ENCODE measurements around the gene INPP4A.

Gene INPP4A

GRCh38 chr2:98576666-98577312 is 132.1 kb downstream of the INPP4A start:
- Mint-ChIP-seq H3K27ac (peak overlapping the region; percentile 48), H3K36me3 (ENCODE audit: low read depth) (peaks cover 13% of the 10 kb centered on the region), H3K4me1 (no peaks in the 10 kb centered on the region), H3K27me3 (ENCODE audit: low read depth, poor library complexity) (peaks cover 7% of the 10 kb centered on the region), H3K4me3 (no peak overlapping the region), H3K9me3 (no peaks in the 10 kb centered on the region)
- no peak for DNase-seq
- TF ChIP-seq CTCF (IDR thresholded peaks at IDR 0.05): no peak

- H3K4me3 Mint-ChIP-seq: no peak overlapping the region
- DNase-seq: no peak
- no peak overlapping the region for H3K27ac Mint-ChIP-seq
- H3K36me3 Mint-ChIP-seq (ENCODE audit: low read depth): peaks cover 16% of the 10 kb centered on the region
- peaks cover 7% of the 10 kb centered on the region for H3K27me3 Mint-ChIP-seq (ENCODE audit: low read depth, poor library complexity)
- no peak for TF ChIP-seq CTCF (IDR thresholded peaks at IDR 0.05)
- H3K9me3 Mint-ChIP-seq: no peaks in the 10 kb centered on the region
- no peaks in the 10 kb centered on the region for H3K4me1 Mint-ChIP-seq
Observed at GRCh38 chr2:98577313-98577712, 132.7 kb downstream of the INPP4A start.

- peaks cover 1% of the 10 kb centered on the region for H3K27me3 Mint-ChIP-seq (ENCODE audit: low read depth, poor library complexity)
- no peak overlapping the region for H3K27ac Mint-ChIP-seq
- no peak for DNase-seq
- no peak for TF ChIP-seq CTCF (IDR thresholded peaks at IDR 0.05)
- no peak overlapping the region for H3K4me3 Mint-ChIP-seq
- peaks cover 21% of the 10 kb centered on the region for H3K36me3 Mint-ChIP-seq (ENCODE audit: low read depth)
- H3K9me3 Mint-ChIP-seq: no peaks in the 10 kb centered on the region
- peaks cover under 1% of the 10 kb centered on the region for H3K4me1 Mint-ChIP-seq
Observed at GRCh38 chr2:98578231-98578630, 133.6 kb downstream of the INPP4A start.

- Mint-ChIP-seq H3K9me3 (no peaks in the 10 kb centered on the region), H3K4me1 (peaks cover 15% of the 10 kb centered on the region), H3K4me3 (no peak overlapping the region), H3K36me3 (ENCODE audit: low read depth) (peaks cover 13% of the 10 kb centered on the region), H3K27ac (no peak overlapping the region), H3K27me3 (ENCODE audit: low read depth, poor library complexity) (no peaks in the 10 kb centered on the region)
- no peak for DNase-seq
- no peak for TF ChIP-seq CTCF (IDR thresholded peaks at IDR 0.05)
Observed at GRCh38 chr2:98579926-98580325, 135.3 kb downstream of the INPP4A start.

GRCh38 chr2:98580656-98581284 is 136.1 kb downstream of the INPP4A start:
- no peak for TF ChIP-seq CTCF (IDR thresholded peaks at IDR 0.05)
- no peak for DNase-seq
- Mint-ChIP-seq H3K4me3 (no peak overlapping the region), H3K36me3 (ENCODE audit: low read depth) (peaks cover 13% of the 10 kb centered on the region), H3K27ac (peak overlapping the region; percentile 4), H3K27me3 (ENCODE audit: low read depth, poor library complexity) (no peaks in the 10 kb centered on the region), H3K9me3 (no peaks in the 10 kb centered on the region), H3K4me1 (peaks cover 22% of the 10 kb centered on the region)

- Mint-ChIP-seq H3K27ac (no peak overlapping the region), H3K4me3 (no peak overlapping the region), H3K4me1 (peaks cover 39% of the 10 kb centered on the region), H3K36me3 (ENCODE audit: low read depth) (peaks cover 18% of the 10 kb centered on the region), H3K27me3 (ENCODE audit: low read depth, poor library complexity) (no peaks in the 10 kb centered on the region), H3K9me3 (no peaks in the 10 kb centered on the region)
- no peak for DNase-seq
- TF ChIP-seq CTCF (IDR thresholded peaks at IDR 0.05): no peak
Observed at GRCh38 chr2:98582523-98582922, 137.9 kb downstream of the INPP4A start.

Data from nephron progenitor cell (in vitro differentiated cells).